HepG2 (cell line): Measurements from ENCODE around the gene PLA2G2E.

ENCODE experiments used
- GABPA ChIP-seq, 2 experiments: IDR thresholded peaks; 2 replicates each; pipeline ENCODE4 v1.6.1; 2011 to 2016; ENCODE audit warnings: low read depth in 2 of 2, low read length in 1 of 2, missing biosample characterization in 1 of 2, missing genetic modification characterization in 1 of 2
- HDAC6 ChIP-seq: fragments of 200-600 bp; sonication (generic); IDR thresholded peaks from 2 replicates; pipeline ENCODE4 v1.7.0; 2017; ENCODE audit warnings: mild to moderate bottlenecking, antibody characterized with exemption, low read length, low read depth
- SP4 ChIP-seq: sonication (generic); formaldehyde crosslinking; IDR thresholded peaks from 2 replicates; pipeline ENCODE4 v1.8.1; 2023; ENCODE audit warnings: mild to moderate bottlenecking, missing genetic modification reagents
- ZNF180 ChIP-seq: sonication (generic); formaldehyde crosslinking; IDR thresholded peaks from 2 replicates; pipeline ENCODE4 v1.4.0; 2020; ENCODE audit warnings: low read depth, missing genetic modification reagents, borderline replicate concordance
- TF ChIP-seq, protein P1 (sequence below): IDR thresholded peaks from 2 replicates; pipeline ENCODE4 v1.6.1; 2012; ENCODE audit warnings: inconsistent platforms
- TF ChIP-seq, protein P2 (sequence below), 2 experiments: sonication (generic) in 1 of 2; formaldehyde crosslinking in 1 of 2; IDR thresholded peaks; 2 replicates each; pipeline versions ENCODE4 v1.5.1 to v1.6.1; 2011 to 2020; ENCODE audit warnings: borderline replicate concordance in 1 of 2, low read depth in 1 of 2, low read length in 1 of 2, mild to moderate bottlenecking in 1 of 2, missing genetic modification reagents in 1 of 2, moderate library complexity in 1 of 2

DNA sequence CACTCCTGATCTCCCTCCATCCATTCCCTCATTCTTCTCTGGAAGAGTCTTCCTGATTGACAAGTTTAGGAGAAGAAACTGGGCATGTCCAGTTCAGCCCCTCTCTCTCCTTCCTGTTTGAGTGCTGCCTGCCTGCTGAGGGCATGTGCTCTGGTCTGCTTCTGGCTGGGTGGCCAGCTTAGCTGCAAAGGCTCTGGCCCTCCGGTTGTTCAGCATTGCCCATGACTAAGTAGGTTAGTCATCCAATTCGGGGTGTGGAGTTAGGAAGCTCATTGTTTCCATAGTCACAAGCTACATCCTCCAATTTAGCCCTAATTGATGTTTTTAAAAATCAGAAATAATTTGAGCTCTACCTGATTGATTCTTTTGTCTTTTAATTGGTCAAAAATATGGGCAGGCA, 25.6 kb upstream of the PLA2G2E start:
- TF ChIP-seq, protein P1, sequence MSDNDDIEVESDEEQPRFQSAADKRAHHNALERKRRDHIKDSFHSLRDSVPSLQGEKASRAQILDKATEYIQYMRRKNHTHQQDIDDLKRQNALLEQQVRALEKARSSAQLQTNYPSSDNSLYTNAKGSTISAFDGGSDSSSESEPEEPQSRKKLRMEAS, result no peak
- TF ChIP-seq ZNF180 (CRISPR knock-in tag) (no peak), SP4 (CRISPR knock-in tag) (no peak), HDAC6 (no peak), GABPA (IDR thresholded peaks at IDR 0.05; ENCODE audit: low read depth, low read length) (no peak), GABPA (CRISPR knock-in tag; IDR thresholded peaks at IDR 0.05; ENCODE audit: low read depth) (no peak)
- TF ChIP-seq, protein P2, sequence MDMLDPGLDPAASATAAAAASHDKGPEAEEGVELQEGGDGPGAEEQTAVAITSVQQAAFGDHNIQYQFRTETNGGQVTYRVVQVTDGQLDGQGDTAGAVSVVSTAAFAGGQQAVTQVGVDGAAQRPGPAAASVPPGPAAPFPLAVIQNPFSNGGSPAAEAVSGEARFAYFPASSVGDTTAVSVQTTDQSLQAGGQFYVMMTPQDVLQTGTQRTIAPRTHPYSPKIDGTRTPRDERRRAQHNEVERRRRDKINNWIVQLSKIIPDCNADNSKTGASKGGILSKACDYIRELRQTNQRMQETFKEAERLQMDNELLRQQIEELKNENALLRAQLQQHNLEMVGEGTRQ (IDR thresholded peaks at IDR 0.05; ENCODE audit: low read depth, low read length), result no peak
- TF ChIP-seq, protein P2 (CRISPR knock-in tag; IDR thresholded peaks at IDR 0.05; ENCODE audit: borderline replicate concordance), result no peak
